Upper lobe of left lung (tissue), 4 donors: ENCODE results near the gene TTLL12.

ENCODE experiments used
- EP300 ChIP-seq, 4 donors: sonication (generic); formaldehyde crosslinking; IDR thresholded peaks; one replicate each; pipeline ENCODE4 v1.5.1; 2017; ENCODE audit warnings: antibody characterized with exemption in 4 of 4, control low read depth in 2 of 4
- POLR2A ChIP-seq, 4 donors: fragments of 450-650 bp; IDR thresholded peaks; one replicate each; pipeline ENCODE4 v1.5.1; 2016 to 2017; ENCODE audit warnings: antibody characterized with exemption in 4 of 4, mild to moderate bottlenecking in 2 of 4
- TF ChIP-seq, protein P1 (sequence below), 6 experiments: fragments of 450-650 bp in 4 of 6; fragments of 200-600 bp in 2 of 6; sonication (generic) in 2 of 6; IDR thresholded peaks; one replicate each; pipeline ENCODE4 v1.5.1; 2016 to 2019; ENCODE audit warnings: antibody characterized with exemption in 6 of 6

DNA sequence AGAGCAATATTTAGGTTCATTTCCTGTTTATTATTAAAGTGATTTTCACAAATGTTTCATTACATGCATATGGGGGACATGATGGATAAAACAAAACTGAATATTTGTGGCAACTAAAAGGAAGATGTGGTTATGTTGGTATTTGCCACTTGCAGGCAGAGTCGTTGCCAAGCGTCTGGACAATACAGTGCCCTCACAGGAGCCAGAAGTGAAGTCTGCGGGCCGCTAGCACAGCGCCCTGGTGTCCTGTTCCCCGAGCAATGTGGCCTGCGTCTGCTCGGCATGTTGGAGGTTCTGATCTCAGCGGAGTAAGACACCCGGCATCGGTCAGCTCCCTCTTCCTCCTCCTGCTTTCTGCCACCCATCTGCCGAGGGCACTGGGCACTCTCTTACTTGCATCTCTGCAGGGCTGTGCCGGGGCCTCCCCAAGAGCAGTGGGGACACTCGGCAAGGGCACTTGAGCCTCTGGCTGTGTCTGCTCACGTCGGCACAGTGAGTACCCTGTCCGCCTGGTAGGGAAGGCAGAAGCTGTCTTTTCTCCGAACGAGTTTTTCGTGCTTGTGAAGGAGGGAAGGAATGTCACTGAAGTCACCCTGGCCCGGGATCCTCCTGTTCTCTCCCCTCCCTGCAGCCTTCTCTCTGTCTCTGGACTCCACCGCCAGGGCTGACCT is 10.5 kb upstream of the TTLL12 start:
- TF ChIP-seq, protein P1, sequence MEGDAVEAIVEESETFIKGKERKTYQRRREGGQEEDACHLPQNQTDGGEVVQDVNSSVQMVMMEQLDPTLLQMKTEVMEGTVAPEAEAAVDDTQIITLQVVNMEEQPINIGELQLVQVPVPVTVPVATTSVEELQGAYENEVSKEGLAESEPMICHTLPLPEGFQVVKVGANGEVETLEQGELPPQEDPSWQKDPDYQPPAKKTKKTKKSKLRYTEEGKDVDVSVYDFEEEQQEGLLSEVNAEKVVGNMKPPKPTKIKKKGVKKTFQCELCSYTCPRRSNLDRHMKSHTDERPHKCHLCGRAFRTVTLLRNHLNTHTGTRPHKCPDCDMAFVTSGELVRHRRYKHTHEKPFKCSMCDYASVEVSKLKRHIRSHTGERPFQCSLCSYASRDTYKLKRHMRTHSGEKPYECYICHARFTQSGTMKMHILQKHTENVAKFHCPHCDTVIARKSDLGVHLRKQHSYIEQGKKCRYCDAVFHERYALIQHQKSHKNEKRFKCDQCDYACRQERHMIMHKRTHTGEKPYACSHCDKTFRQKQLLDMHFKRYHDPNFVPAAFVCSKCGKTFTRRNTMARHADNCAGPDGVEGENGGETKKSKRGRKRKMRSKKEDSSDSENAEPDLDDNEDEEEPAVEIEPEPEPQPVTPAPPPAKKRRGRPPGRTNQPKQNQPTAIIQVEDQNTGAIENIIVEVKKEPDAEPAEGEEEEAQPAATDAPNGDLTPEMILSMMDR (IDR thresholded peaks at IDR 0.05): no peak
- no peak for TF ChIP-seq EP300 (IDR thresholded peaks at IDR 0.05)
- TF ChIP-seq POLR2A (IDR thresholded peaks at IDR 0.05): no peak
